GM12801 (cell line): ENCODE measurements around the gene C22orf39.

ENCODE experiments used
- CTCF ChIP-seq: IDR thresholded peaks from one replicate; pipeline ENCODE4 v1.5.1; 2011; ENCODE audit warnings: control low read depth; ENCODE audit not compliant: insufficient read length; ENCODE audit errors: extremely low read depth

Gene C22orf39

GRCh38 chr22:19430890-19431541, 16.5 kb downstream of the C22orf39 start:
- no peak for TF ChIP-seq CTCF

GRCh38 chr22:19429950-19430889, 17.3 kb downstream of the C22orf39 start:
- TF ChIP-seq CTCF, result no peak

- TF ChIP-seq CTCF, result no peak
Observed at GRCh38 chr22:19424186-19424500, 23.4 kb downstream of the C22orf39 start.

GRCh38 chr22:19422440-19423301, 24.8 kb downstream of the C22orf39 start:
- TF ChIP-seq CTCF, result no peak

GRCh38 chr22:19420321-19420720, 27.2 kb downstream of the C22orf39 start:
- TF ChIP-seq CTCF, result no peak

- TF ChIP-seq CTCF, result no peak
Observed at GRCh38 chr22:19419464-19420178, 27.9 kb downstream of the C22orf39 start.
